CD4-positive, alpha-beta memory T cell (primary cell): ENCODE results near the gene VPS4A. TPM values are rescaled to one million over a fixed set of nuclear protein-coding genes. Genes with fewer than 3 reads are reported as not detected.

Experiments
- CTCF ChIA-PET: fragments of 350-600 bp; sonication (Branson Sonifier 250); formaldehyde crosslinking; loops from one replicate; lab custom pipeline; 2021; ENCODE audit warnings: inconsistent platforms; ENCODE audit not compliant: partially characterized antibody; lab: Charles Lee
- POLR2A ChIA-PET: fragments of 350-600 bp; sonication (Branson Sonifier 250); formaldehyde crosslinking; loops from one replicate; lab custom pipeline; 2021; ENCODE audit not compliant: partially characterized antibody; lab: Charles Lee
- DNase-seq, 5 donors: peaks; one replicate each; pipeline versions ENCODE4 v3.0.0 to v3.0.0-alpha.2; 2020 to 2022; ENCODE audit warnings: mixed read lengths in 1 of 5
- H3K27ac ChIP-seq: one replicate; pipeline ENCODE4 v1.7.0; 2013; ENCODE audit warnings: low read depth, low read length
- H3K27me3 ChIP-seq: 2 replicates; pipeline ENCODE4 v1.7.0; 2013; ENCODE audit warnings: mild to moderate bottlenecking, low read length, moderate library complexity; ENCODE audit not compliant: insufficient read depth
- H3K36me3 ChIP-seq: 2 replicates; pipeline ENCODE4 v1.7.0; 2013; ENCODE audit warnings: mild to moderate bottlenecking, low read length, moderate library complexity; ENCODE audit not compliant: insufficient read depth
- H3K4me1 ChIP-seq: 2 replicates; pipeline ENCODE4 v1.7.0; 2013; ENCODE audit warnings: mild to moderate bottlenecking, low read length, moderate library complexity; ENCODE audit not compliant: insufficient read depth
- H3K4me3 ChIP-seq, 2 donors: one replicate each; pipeline ENCODE4 v1.7.0; 2013; ENCODE audit warnings: low read length in 2 of 2, mild to moderate bottlenecking in 1 of 2
- H3K9me3 ChIP-seq, 2 donors: one replicate each; pipeline ENCODE4 v1.7.0; 2013; ENCODE audit warnings: low read length in 2 of 2, control low read depth in 1 of 2; ENCODE audit not compliant: control insufficient read depth in 1 of 2
- H3K27ac Mint-ChIP-seq, 7 donors: one replicate each; pipeline ENCODE4 v1.8.0; 2020 to 2021; ENCODE audit warnings: mixed read lengths in 7 of 7, mild to moderate bottlenecking in 6 of 7, inconsistent platforms in 3 of 7, moderate library complexity in 3 of 7
- H3K27me3 Mint-ChIP-seq, 2 donors: one replicate each; pipeline ENCODE4 v1.8.0; 2020 to 2021; ENCODE audit warnings: mixed read lengths in 2 of 2
- H3K36me3 Mint-ChIP-seq, 2 donors: one replicate each; pipeline ENCODE4 v1.8.0; 2020 to 2021; ENCODE audit warnings: mixed read lengths in 2 of 2, inconsistent platforms in 1 of 2, mild to moderate bottlenecking in 1 of 2
- H3K4me1 Mint-ChIP-seq, 4 donors: one replicate each; pipeline ENCODE4 v1.8.0; 2020 to 2021; ENCODE audit warnings: mixed read lengths in 4 of 4, mild to moderate bottlenecking in 1 of 4
- H3K4me3 Mint-ChIP-seq, 8 donors: one replicate each; pipeline ENCODE4 v1.8.0; 2020 to 2021; ENCODE audit warnings: mixed read lengths in 8 of 8, mild to moderate bottlenecking in 7 of 8, moderate library complexity in 6 of 8, inconsistent platforms in 3 of 8
- H3K9me3 Mint-ChIP-seq, 8 donors: one replicate each; pipeline ENCODE4 v1.8.0; 2020 to 2021; ENCODE audit warnings: mixed read lengths in 8 of 8, mild to moderate bottlenecking in 5 of 8, inconsistent platforms in 3 of 8, moderate library complexity in 1 of 8
- intact Hi-C: fragments of 100-400 bp; cut with micrococcal nuclease; formaldehyde crosslinking; loops from one replicate; pipeline ENCODE4 v1.15.1; 2023
- polyA plus RNA-seq, 2 donors: library from polyadenylated mRNA; unstranded; fragments of 300-500 nt; fragmentation: Illumina TruSeq; gene quantifications; one replicate each; pipeline ENCODE4 v1.2.3, GENCODE V29; 2021
- total RNA-seq, 2 experiments: library from RNA; stranded (reverse); gene quantifications; one replicate each; pipeline ENCODE4 v1.2.3, GENCODE V29; 2021

Gene VPS4A
- total and polyA plus RNA-seq, 4 experiments from 2014 or later, result 27.2 to 48.3 (median 44.0) TPM

DNA sequence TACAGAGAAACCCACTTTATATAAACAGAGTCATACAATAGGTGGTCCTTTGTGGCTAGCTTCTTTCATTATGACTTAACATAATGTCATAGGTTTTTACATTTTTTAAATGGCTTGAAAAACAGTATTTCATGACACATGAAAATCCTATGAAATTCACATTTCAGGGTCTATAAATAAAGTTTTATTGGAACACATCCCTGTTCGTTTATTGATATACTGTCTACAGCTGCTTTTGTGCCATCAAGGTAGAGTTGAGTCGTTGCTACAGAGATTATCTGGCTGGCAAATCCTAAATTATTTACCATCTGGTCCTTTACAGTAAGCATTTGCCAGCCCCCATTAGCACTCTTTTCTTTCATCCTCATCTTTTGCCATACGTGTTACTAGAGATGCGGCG, 2.3 kb downstream of the VPS4A start:
- no peaks in the 10 kb centered on the region for H3K27me3 Mint-ChIP-seq
- ChIA-PET POLR2A (interaction anchor here (1.6 to 4.6 kb wide), 3 partner anchors 13 to 25 kb away, joined by 7 to 44 read pairs (median 30); partner anchors contain the start of genes COG8, NIP7 and PDF), CTCF (interaction anchor here (0.9 kb wide), 1 partner anchor 27 kb away, joined by 3 read pairs; no protein-coding TSS in a partner anchor)
- H3K4me1 Mint-ChIP-seq, result peaks cover 16 to 36% (median 26%) of the 10 kb centered on the region in 4 donors
- intact Hi-C loops, result no loop called here
- H3K27me3 ChIP-seq, result no peaks in the 10 kb centered on the region
- peaks cover 41% of the 10 kb centered on the region for H3K36me3 ChIP-seq
- peaks cover 28% of the 10 kb centered on the region for H3K4me1 ChIP-seq
- no peak overlapping the region for H3K4me3 ChIP-seq
- H3K27ac ChIP-seq, result no peak overlapping the region
- peak overlapping the region; percentile 38 to 81 (median 70) for H3K4me3 Mint-ChIP-seq
- H3K9me3 Mint-ChIP-seq, result peaks cover 0 to 7% (median 0%) of the 10 kb centered on the region in 8 donors
- H3K36me3 Mint-ChIP-seq, result peaks cover 10 to 36% of the 10 kb centered on the region in 2 donors
- peak overlapping the region in 4 of 7 donors; percentile 41 to 85 (median 66) for H3K27ac Mint-ChIP-seq
- H3K9me3 ChIP-seq, result no peaks in the 10 kb centered on the region
- DNase-seq, result no peak

- H3K4me3 Mint-ChIP-seq, result no peak overlapping the region
- H3K36me3 Mint-ChIP-seq, result peaks cover 17 to 41% of the 10 kb centered on the region in 2 donors
- Histone ChIP-seq H3K36me3 (peaks cover 51% of the 10 kb centered on the region), H3K9me3 (no peaks in the 10 kb centered on the region), H3K27me3 (no peaks in the 10 kb centered on the region), H3K4me3 (no peak overlapping the region), H3K4me1 (peaks cover 28% of the 10 kb centered on the region), H3K27ac (no peak overlapping the region)
- DNase-seq, result no peak
- H3K27ac Mint-ChIP-seq, result no peak overlapping the region
- H3K9me3 Mint-ChIP-seq, result peaks cover 0 to 7% (median 0%) of the 10 kb centered on the region in 8 donors
- ChIA-PET CTCF (interaction anchor here (0.6 kb wide), 1 partner anchor 19 kb away, joined by 3 read pairs; no protein-coding TSS in a partner anchor), POLR2A (interaction anchor here (1.3 to 6.5 kb wide), 3 partner anchors 14 to 24 kb away, joined by 4 to 36 read pairs (median 5); partner anchors contain the start of gene PDF)
- intact Hi-C loops, result no loop called here
- H3K4me1 Mint-ChIP-seq, result peaks cover 14 to 36% (median 26%) of the 10 kb centered on the region in 4 donors
- H3K27me3 Mint-ChIP-seq, result no peaks in the 10 kb centered on the region
Observed at GRCh38 chr16:69314534-69314933, 3.4 kb downstream of the VPS4A start.

DNA sequence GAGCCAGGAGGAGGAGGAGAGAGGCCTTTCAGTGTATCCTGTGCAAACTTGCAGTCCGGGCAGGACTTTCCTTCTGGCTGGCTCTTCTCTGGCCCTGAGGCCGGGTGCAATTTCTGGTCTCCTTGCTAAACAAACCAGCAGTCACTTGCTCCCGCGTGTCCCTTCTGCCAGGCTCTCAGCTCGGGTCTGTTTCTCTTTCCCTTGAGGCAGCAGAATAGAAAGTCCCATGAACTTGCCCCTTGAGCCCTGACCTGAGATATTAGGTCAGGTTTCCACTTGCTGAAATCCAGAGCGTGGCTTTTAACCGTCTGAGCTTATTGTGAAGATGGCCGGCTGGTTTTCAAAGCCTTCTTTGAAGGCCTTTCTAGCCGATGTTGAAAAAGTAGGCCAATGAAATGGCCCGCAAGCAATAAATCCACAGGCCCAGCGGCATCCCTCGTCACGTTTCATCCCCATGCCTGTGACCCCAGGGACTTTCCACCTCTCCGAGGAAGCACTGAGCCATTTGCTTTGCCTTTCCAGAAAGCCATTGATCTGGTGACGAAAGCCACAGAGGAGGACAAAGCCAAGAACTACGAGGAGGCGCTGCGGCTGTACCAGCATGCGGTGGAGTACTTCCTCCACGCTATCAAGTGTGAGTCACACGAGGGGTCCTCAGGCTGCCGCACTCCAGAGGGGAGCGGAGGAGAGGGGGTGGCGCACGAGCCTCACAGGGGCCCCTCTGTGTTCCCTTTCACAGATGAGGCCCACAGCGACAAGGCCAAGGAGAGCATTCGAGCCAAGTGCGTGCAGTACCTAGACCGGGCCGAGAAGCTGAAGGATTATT, 4.5 kb downstream of the VPS4A start:
- H3K4me3 ChIP-seq, result no peak overlapping the region
- Mint-ChIP-seq H3K4me3 (peak overlapping the region in 1 of 8 donors; percentile 49), H3K4me1 (peaks cover 11 to 31% (median 21%) of the 10 kb centered on the region in 4 donors), H3K27ac (peak overlapping the region in 2 of 7 donors; percentile 27 to 30), H3K9me3 (peaks cover 0 to 7% (median 0%) of the 10 kb centered on the region in 8 donors), H3K27me3 (no peaks in the 10 kb centered on the region), H3K36me3 (peaks cover 21 to 46% of the 10 kb centered on the region in 2 donors)
- CTCF ChIA-PET, result no interaction called here
- no peaks in the 10 kb centered on the region for H3K27me3 ChIP-seq
- POLR2A ChIA-PET, result interaction anchor here (1.7 to 6.5 kb wide), 2 partner anchors 13 to 19 kb away, joined by 5 to 36 read pairs; partner anchors contain the start of gene PDF
- intact Hi-C loops, result no loop called here
- no peaks in the 10 kb centered on the region for H3K9me3 ChIP-seq
- H3K36me3 ChIP-seq, result peaks cover 63% of the 10 kb centered on the region
- no peak overlapping the region for H3K27ac ChIP-seq
- H3K4me1 ChIP-seq, result peaks cover 24% of the 10 kb centered on the region
- DNase-seq, result peak in 1 of 5 donors; percentile 9

DNA sequence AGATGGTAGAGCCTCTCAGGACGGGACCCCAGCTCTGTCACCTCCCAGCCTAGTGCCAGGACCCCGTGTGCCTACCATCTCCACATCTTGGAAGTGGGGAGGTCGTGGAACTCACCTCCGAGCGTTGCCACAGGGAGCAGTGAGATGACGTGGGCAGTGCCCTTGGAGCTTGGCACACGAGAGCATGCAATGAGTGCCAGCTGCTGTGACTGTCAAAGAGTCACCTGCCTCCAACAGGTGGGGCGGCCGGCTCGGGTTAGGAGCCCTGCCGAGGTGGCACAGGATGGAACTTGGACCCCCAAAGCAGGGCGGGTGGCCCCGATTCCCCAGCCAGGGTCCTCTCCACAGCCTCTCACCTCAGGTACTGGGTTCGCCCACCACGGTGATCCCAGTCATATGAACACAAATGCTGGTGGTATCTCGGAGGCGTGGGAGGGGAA, 5.5 kb downstream of the VPS4A start:
- Mint-ChIP-seq H3K27me3 (no peaks in the 10 kb centered on the region), H3K9me3 (peaks cover 0 to 7% (median 0%) of the 10 kb centered on the region in 8 donors), H3K27ac (peak overlapping the region in 1 of 7 donors; percentile 69), H3K36me3 (peaks cover 27 to 53% of the 10 kb centered on the region in 2 donors), H3K4me3 (no peak overlapping the region), H3K4me1 (peaks cover 11 to 30% (median 19%) of the 10 kb centered on the region in 4 donors)
- Histone ChIP-seq H3K4me1 (peaks cover 24% of the 10 kb centered on the region), H3K27me3 (no peaks in the 10 kb centered on the region), H3K9me3 (no peaks in the 10 kb centered on the region), H3K4me3 (no peak overlapping the region), H3K27ac (no peak overlapping the region), H3K36me3 (peaks cover 72% of the 10 kb centered on the region)
- ChIA-PET CTCF (no interaction called here), POLR2A (interaction anchor here (6.5 kb wide), 1 partner anchor 12 kb away, joined by 36 read pairs; the partner anchor contains the start of gene PDF)
- peak in 1 of 5 donors; percentile 28 for DNase-seq
- intact Hi-C loops, result no loop called here

DNA sequence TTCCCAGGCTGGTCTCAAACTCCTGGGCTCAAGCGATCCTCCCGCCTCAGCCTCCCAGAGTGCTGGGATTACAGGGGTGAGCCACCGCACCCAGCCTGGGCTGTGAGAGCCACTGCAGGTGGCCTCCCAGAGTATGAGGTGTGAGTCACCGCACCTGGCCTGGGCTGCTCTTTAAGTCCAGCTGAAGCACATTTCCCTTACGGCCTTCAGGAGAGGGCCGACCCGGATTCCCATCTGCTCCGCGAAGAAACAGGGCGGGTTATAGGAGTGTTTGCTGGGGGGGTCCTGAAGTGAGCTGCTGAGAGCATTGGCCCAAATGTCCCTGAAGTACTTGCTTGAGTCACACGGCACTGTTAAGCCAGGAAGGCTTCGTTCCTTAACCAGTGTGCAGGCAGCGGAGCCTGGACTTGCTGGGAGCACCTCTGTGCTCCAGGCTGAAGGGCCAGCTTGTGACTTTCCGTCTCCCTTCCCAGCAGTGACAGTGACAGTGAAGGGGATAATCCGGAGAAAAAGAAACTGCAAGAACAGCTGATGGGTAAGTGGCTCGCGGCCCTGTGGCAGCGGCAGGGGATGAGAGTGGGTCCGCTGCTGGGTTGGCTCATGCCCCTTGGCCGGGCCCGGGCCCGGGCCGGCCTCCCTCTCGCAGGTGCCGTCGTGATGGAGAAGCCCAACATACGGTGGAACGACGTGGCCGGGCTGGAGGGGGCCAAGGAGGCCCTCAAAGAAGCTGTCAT, 7.2 kb downstream of the VPS4A start:
- H3K4me1 ChIP-seq, result peaks cover 9% of the 10 kb centered on the region
- no peaks in the 10 kb centered on the region for H3K9me3 ChIP-seq
- Mint-ChIP-seq H3K27ac (peak overlapping the region in 1 of 7 donors; percentile 71), H3K4me3 (no peak overlapping the region), H3K4me1 (peaks cover 3 to 22% (median 12%) of the 10 kb centered on the region in 4 donors), H3K36me3 (peaks cover 33 to 66% of the 10 kb centered on the region in 2 donors), H3K27me3 (no peaks in the 10 kb centered on the region), H3K9me3 (peaks cover 0 to 7% (median 0%) of the 10 kb centered on the region in 8 donors)
- no peak overlapping the region for H3K4me3 ChIP-seq
- DNase-seq, result peak in 1 of 5 donors; percentile 7
- H3K27ac ChIP-seq, result no peak overlapping the region
- H3K36me3 ChIP-seq, result peaks cover 89% of the 10 kb centered on the region
- POLR2A ChIA-PET, result interaction anchor here (1.1 to 6.5 kb wide), 3 partner anchors 10 to 20 kb away, joined by 3 to 36 read pairs (median 7); partner anchors contain the start of gene PDF
- CTCF ChIA-PET, result interaction anchor here (0.5 to 1.2 kb wide), 4 partner anchors 8 to 256 kb away, joined by 3 read pairs; partner anchors contain the start of gene PDF
- no peaks in the 10 kb centered on the region for H3K27me3 ChIP-seq
- intact Hi-C loops, result no loop called here

GRCh38 chr16:69318911-69319289, 7.8 kb downstream of the VPS4A start:
- DNase-seq, result peak in 1 of 5 donors; percentile 11
- H3K27me3 Mint-ChIP-seq, result no peaks in the 10 kb centered on the region
- POLR2A ChIA-PET, result interaction anchor here (1.1 to 6.5 kb wide), 3 partner anchors 9 to 20 kb away, joined by 3 to 36 read pairs (median 7); partner anchors contain the start of gene PDF

More at GRCh38 chr16:69318911-69319289, 7.8 kb downstream of the VPS4A start:
- Histone ChIP-seq H3K36me3 (peaks cover 86% of the 10 kb centered on the region), H3K9me3 (no peaks in the 10 kb centered on the region), H3K4me3 (no peak overlapping the region), H3K27ac (no peak overlapping the region), H3K27me3 (no peaks in the 10 kb centered on the region), H3K4me1 (peaks cover 4% of the 10 kb centered on the region)
- Mint-ChIP-seq H3K4me1 (peaks cover 0 to 16% (median 8%) of the 10 kb centered on the region in 4 donors), H3K27ac (no peak overlapping the region), H3K36me3 (peaks cover 33 to 66% of the 10 kb centered on the region in 2 donors), H3K4me3 (no peak overlapping the region), H3K9me3 (peaks cover 0 to 7% (median 0%) of the 10 kb centered on the region in 8 donors)
- CTCF ChIA-PET, result interaction anchor here (0.5 to 1.2 kb wide), 3 partner anchors 10 to 255 kb away, joined by 3 read pairs; partner anchors contain the start of gene PDF
- intact Hi-C loops, result no loop called here
